MM.1S (cell line): Measurements from ENCODE around the gene KIAA1958.

Experiments
- DNase-seq: peaks from one replicate; pipeline ENCODE4 v3.0.0-alpha.2; 2015
- H2AFZ ChIP-seq: fragments of 300-600 bp; sonication (generic); 2 replicates; pipeline ENCODE4 v1.6.0; 2016; ENCODE audit warnings: antibody characterized with exemption, low read length
- H3F3A ChIP-seq: fragments of 300-600 bp; sonication (generic); 2 replicates; pipeline ENCODE4 v1.6.1; 2016; ENCODE audit warnings: mild to moderate bottlenecking, antibody characterized with exemption, low read length, moderate library complexity, mixed read lengths; ENCODE audit not compliant: insufficient read depth
- H3K27ac ChIP-seq: fragments of 300-600 bp; sonication (generic); 2 replicates; pipeline ENCODE4 v1.5.1; 2016; ENCODE audit warnings: mild to moderate bottlenecking, low read length
- H3K27me3 ChIP-seq: fragments of 300-600 bp; sonication (generic); replicated peaks from 2 replicates; pipeline ENCODE4 v1.6.0; 2016; ENCODE audit warnings: low read length; ENCODE audit not compliant: insufficient read depth
- H3K36me3 ChIP-seq: fragments of 300-600 bp; sonication (generic); replicated peaks from 2 replicates; pipeline ENCODE4 v1.6.1; 2016; ENCODE audit warnings: mild to moderate bottlenecking, low read length, mixed read lengths; ENCODE audit not compliant: insufficient read depth
- H3K4me1 ChIP-seq: fragments of 300-600 bp; sonication (generic); 2 replicates; pipeline ENCODE4 v1.6.1; 2016; ENCODE audit warnings: low read length, mixed read lengths
- H3K4me2 ChIP-seq: fragments of 300-600 bp; sonication (generic); 2 replicates; pipeline ENCODE4 v1.6.0; 2016; ENCODE audit warnings: low read depth, low read length
- H3K4me3 ChIP-seq: fragments of 300-600 bp; sonication (generic); 2 replicates; pipeline ENCODE4 v1.5.1; 2016; ENCODE audit warnings: low read length, mixed read lengths
- H3K79me2 ChIP-seq: fragments of 300-600 bp; sonication (generic); 2 replicates; pipeline ENCODE4 v1.6.1; 2016; ENCODE audit warnings: mixed run types, low read length, mixed read lengths
- H3K9ac ChIP-seq: fragments of 300-600 bp; sonication (generic); 2 replicates; pipeline ENCODE4 v1.6.1; 2016; ENCODE audit warnings: low read length, mixed read lengths
- H3K9me2 ChIP-seq: fragments of 300-600 bp; sonication (generic); replicated peaks from 2 replicates; pipeline ENCODE4 v1.6.1; 2016; ENCODE audit warnings: mild to moderate bottlenecking, low read length, mixed read lengths; ENCODE audit not compliant: insufficient read depth
- H3K9me3 ChIP-seq: fragments of 300-600 bp; sonication (generic); replicated peaks from 2 replicates; pipeline ENCODE4 v1.6.1; 2016; ENCODE audit warnings: mild to moderate bottlenecking, low read length, mixed read lengths; ENCODE audit not compliant: insufficient read depth
- H4K20me1 ChIP-seq: fragments of 300-600 bp; sonication (generic); 2 replicates; pipeline ENCODE4 v1.6.1; 2016; ENCODE audit warnings: mild to moderate bottlenecking, low read length, moderate library complexity, mixed read lengths; ENCODE audit not compliant: insufficient read depth
- EZH2 ChIP-seq: fragments of 300-600 bp; sonication (generic); optimal IDR thresholded peaks from 2 replicates; pipeline ENCODE3; 2017; ENCODE audit warnings: low read depth, mild to moderate bottlenecking, antibody characterized with exemption, low read length, mixed read lengths
- EZH2phosphoT487 ChIP-seq: fragments of 300-600 bp; sonication (generic); IDR thresholded peaks from 2 replicates; pipeline ENCODE4 v1.6.1; 2018; ENCODE audit warnings: antibody characterized with exemption, low read length
- TF ChIP-seq, protein P1 (sequence below): fragments of 300-600 bp; sonication (generic); IDR thresholded peaks from 2 replicates; pipeline ENCODE4 v1.5.1; 2016; ENCODE audit warnings: antibody characterized with exemption, low read length, mixed read lengths

The KIAA1958 gene

DNA sequence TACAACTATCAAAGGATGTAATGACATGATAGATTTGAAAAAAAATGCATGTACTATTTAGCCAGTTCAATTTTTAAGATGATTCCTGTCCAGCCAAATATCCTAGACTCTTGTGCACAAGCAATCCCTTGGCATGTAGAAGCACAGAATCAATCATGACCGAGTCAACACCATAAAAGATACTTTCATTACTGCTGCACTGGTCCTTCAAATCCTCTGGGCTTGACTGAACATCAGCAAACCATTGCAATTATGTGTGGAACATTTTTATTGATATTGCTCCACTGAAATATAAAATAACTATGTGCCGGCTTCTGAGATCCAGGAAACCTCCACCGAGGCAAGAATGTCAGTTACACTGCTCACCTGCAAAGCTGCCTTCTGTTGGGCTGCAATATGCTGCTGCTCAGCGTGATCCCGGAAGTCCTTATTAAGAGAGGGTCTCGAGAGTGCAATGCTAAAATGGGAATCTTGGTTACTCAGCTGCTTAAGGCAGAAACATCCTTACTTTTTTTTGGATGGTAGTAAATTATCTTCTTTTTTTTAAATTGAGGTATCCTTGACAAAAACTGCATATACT, 202.6 kb downstream of the KIAA1958 start:
- H2AFZ ChIP-seq = no peak overlapping the region
- TF ChIP-seq EZH2 = no peak
- no peak for TF ChIP-seq EZH2phosphoT487
- TF ChIP-seq, protein P1, sequence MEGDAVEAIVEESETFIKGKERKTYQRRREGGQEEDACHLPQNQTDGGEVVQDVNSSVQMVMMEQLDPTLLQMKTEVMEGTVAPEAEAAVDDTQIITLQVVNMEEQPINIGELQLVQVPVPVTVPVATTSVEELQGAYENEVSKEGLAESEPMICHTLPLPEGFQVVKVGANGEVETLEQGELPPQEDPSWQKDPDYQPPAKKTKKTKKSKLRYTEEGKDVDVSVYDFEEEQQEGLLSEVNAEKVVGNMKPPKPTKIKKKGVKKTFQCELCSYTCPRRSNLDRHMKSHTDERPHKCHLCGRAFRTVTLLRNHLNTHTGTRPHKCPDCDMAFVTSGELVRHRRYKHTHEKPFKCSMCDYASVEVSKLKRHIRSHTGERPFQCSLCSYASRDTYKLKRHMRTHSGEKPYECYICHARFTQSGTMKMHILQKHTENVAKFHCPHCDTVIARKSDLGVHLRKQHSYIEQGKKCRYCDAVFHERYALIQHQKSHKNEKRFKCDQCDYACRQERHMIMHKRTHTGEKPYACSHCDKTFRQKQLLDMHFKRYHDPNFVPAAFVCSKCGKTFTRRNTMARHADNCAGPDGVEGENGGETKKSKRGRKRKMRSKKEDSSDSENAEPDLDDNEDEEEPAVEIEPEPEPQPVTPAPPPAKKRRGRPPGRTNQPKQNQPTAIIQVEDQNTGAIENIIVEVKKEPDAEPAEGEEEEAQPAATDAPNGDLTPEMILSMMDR = no peak
- no peak for DNase-seq
- no peaks in the 10 kb centered on the region for H3F3A ChIP-seq
- H3K9me2 ChIP-seq = no peaks in the 10 kb centered on the region
- H3K27me3 ChIP-seq = no peaks in the 10 kb centered on the region
- no peak overlapping the region for H3K4me3 ChIP-seq
- H4K20me1 ChIP-seq = no peaks in the 10 kb centered on the region
- H3K79me2 ChIP-seq = no peaks in the 10 kb centered on the region
- H3K36me3 ChIP-seq = 0 out of 2 replicates have a peak, but pooled peaks cover 3% of the 10 kb centered on the region
- no peak overlapping the region for H3K4me2 ChIP-seq
- H3K4me1 ChIP-seq = no peaks in the 10 kb centered on the region
- H3K9me3 ChIP-seq = no peaks in the 10 kb centered on the region
- H3K9ac ChIP-seq = no peak overlapping the region
- no peak overlapping the region for H3K27ac ChIP-seq

DNA sequence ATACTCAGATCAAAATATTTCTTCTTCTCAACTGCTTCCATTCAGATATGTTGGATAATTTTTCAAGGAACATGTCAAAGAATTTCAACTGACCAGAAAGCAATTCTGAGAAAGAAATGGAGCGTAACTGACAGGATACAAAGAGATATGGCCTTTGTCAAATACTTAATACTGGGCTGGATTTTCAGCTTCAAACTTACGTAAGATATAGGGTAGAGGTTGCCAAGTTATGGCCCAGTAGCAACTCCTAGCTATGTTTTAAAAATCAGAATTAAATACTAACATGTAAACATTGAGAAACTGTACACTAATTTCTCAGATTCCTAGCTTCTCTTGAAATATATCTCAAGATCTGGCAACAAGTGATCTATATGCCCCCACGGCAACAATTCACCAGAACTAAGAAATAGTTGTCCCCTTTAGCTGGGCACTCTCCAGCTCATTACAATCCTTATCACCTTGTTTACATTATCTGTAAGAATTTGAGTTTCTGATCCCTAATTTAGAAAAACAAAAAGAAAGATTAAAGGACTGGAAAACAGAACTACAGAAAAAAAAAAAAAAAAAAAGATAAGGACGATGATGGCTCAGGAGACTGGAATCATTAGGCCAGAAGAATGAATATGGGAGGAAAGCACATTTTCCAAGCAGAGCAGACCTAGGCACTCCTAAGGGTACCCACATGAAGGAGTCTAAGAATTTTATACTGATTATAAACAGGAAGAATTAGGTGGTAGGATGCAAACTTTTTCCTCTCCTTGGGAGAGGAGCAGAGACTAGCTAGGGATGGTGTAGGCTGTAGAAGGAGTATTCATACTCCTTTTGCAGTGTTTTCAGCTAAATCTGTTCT, 208.3 kb downstream of the KIAA1958 start:
- H3K9me3 ChIP-seq = no peaks in the 10 kb centered on the region
- peaks cover 4% of the 10 kb centered on the region for H3K4me1 ChIP-seq
- H3K4me3 ChIP-seq = no peak overlapping the region
- H3K27me3 ChIP-seq = 0 out of 2 replicates have a peak, but pooled peaks cover 4% of the 10 kb centered on the region
- no peaks in the 10 kb centered on the region; the same call in 1 of the 2 replicates for H4K20me1 ChIP-seq
- H3K27ac ChIP-seq = no peak overlapping the region
- H3K9ac ChIP-seq = no peak overlapping the region
- H3K79me2 ChIP-seq = peaks cover 9% of the 10 kb centered on the region; the same call in 1 of the 2 replicates
- no peak overlapping the region for H3K4me2 ChIP-seq
- H3F3A ChIP-seq = peaks cover 3% of the 10 kb centered on the region; the same call in 1 of the 2 replicates
- TF ChIP-seq EZH2 = no peak
- TF ChIP-seq, protein P1 = no peak
- no peak for DNase-seq
- H2AFZ ChIP-seq = no peak overlapping the region
- no peaks in the 10 kb centered on the region for H3K36me3 ChIP-seq
- H3K9me2 ChIP-seq = no peaks in the 10 kb centered on the region

GRCh38 chr9:112696461-112696860, 209.8 kb downstream of the KIAA1958 start:
- H3K9me2 ChIP-seq = no peaks in the 10 kb centered on the region
- H3K4me1 ChIP-seq = peaks cover 7% of the 10 kb centered on the region
- H3K27me3 ChIP-seq = 0 out of 2 replicates have a peak, but pooled peaks cover 4% of the 10 kb centered on the region
- H4K20me1 ChIP-seq = no peaks in the 10 kb centered on the region; the same call in 1 of the 2 replicates
- no peak overlapping the region for H3K4me2 ChIP-seq
- H2AFZ ChIP-seq = no peak overlapping the region
- H3F3A ChIP-seq = peaks cover 3% of the 10 kb centered on the region; the same call in 1 of the 2 replicates
- no peaks in the 10 kb centered on the region for H3K36me3 ChIP-seq
- no peak overlapping the region for H3K4me3 ChIP-seq
- H3K9ac ChIP-seq = no peak overlapping the region
- DNase-seq = no peak
- TF ChIP-seq EZH2phosphoT487 (no peak), EZH2 (no peak)
- TF ChIP-seq, protein P1 = no peak
- no peak overlapping the region for H3K27ac ChIP-seq
- peaks cover 9% of the 10 kb centered on the region; the same call in 1 of the 2 replicates for H3K79me2 ChIP-seq
- H3K9me3 ChIP-seq = no peaks in the 10 kb centered on the region
